ENCODE data around the gene GSG1L.

The GSG1L gene

GRCh38 chr16:27962197-27962596 lies 101.3 kb downstream of the GSG1L start:
- TF ChIP-seq, protein P1, sequence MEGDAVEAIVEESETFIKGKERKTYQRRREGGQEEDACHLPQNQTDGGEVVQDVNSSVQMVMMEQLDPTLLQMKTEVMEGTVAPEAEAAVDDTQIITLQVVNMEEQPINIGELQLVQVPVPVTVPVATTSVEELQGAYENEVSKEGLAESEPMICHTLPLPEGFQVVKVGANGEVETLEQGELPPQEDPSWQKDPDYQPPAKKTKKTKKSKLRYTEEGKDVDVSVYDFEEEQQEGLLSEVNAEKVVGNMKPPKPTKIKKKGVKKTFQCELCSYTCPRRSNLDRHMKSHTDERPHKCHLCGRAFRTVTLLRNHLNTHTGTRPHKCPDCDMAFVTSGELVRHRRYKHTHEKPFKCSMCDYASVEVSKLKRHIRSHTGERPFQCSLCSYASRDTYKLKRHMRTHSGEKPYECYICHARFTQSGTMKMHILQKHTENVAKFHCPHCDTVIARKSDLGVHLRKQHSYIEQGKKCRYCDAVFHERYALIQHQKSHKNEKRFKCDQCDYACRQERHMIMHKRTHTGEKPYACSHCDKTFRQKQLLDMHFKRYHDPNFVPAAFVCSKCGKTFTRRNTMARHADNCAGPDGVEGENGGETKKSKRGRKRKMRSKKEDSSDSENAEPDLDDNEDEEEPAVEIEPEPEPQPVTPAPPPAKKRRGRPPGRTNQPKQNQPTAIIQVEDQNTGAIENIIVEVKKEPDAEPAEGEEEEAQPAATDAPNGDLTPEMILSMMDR (IDR thresholded peaks at IDR 0.05; ENCODE audit: control insufficient read depth, insufficient read depth, low read depth, low read length, missing control alignments), result no peak
- H3K4me3 ChIP-seq (ENCODE audit: control insufficient read depth, low read depth, low read length), result no peak overlapping the region
- no peak for DNase-seq (ENCODE audit: low read depth)

- TF ChIP-seq, protein P1 (IDR thresholded peaks at IDR 0.05; ENCODE audit: control insufficient read depth, insufficient read depth, low read depth, low read length, missing control alignments), result no peak
- DNase-seq (ENCODE audit: low read depth), result no peak
- no peak overlapping the region for H3K4me3 ChIP-seq (ENCODE audit: control insufficient read depth, low read depth, low read length)
These were observed 102.3 kb downstream of the GSG1L start for GRCh38 chr16:27961296-27961620.

GRCh38 chr16:27960619-27961295 lies 102.8 kb downstream of the GSG1L start:
- no peak overlapping the region for H3K4me3 ChIP-seq (ENCODE audit: control insufficient read depth, low read depth, low read length)
- no peak for DNase-seq (ENCODE audit: low read depth)
- TF ChIP-seq, protein P1 (IDR thresholded peaks at IDR 0.05; ENCODE audit: control insufficient read depth, insufficient read depth, low read depth, low read length, missing control alignments), result no peak

DNA sequence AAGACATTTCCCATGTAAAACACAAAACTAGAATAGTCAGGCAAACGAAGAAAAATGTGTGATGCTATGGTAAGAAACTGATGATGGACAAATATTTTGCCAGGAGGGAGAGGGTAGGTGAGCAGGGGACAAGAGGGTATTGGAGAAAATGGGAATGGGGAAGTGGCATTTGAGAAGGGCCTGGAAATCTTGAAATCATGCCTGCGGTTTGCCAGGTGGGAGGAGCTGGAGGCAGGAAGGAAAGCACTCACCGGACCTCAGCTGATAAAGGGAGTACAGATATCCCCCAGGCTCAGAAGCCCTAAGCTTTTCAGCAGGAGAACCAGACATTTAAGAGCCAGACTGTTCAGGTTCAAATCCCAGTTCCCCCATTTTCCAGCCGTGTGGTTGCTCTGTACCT lies 103.6 kb downstream of the GSG1L start:
- DNase-seq (ENCODE audit: low read depth), result no peak
- TF ChIP-seq, protein P1 (IDR thresholded peaks at IDR 0.05; ENCODE audit: control insufficient read depth, insufficient read depth, low read depth, low read length, missing control alignments), result no peak
- H3K4me3 ChIP-seq (ENCODE audit: control insufficient read depth, low read depth, low read length), result no peak overlapping the region

DNA sequence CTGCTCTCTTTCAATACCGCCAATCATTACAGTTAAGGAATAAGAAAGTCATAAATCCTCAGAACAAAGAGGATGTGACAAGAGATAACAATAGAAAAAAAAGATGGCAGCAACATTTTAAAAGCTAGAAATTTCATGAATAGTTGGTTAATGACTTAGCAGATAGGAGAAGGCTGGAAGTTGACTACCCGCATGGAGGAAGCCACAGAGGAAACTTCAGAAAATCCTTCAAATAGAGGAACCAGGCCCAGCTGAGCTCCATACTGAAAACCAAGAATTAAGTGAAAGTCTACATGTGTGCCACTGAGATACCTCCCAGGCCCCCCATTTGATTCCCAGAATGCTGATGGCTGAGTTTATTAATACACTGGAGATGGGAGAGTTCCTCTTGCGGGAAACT lies 109.3 kb downstream of the GSG1L start:
- DNase-seq (ENCODE audit: low read depth), result no peak
- H3K4me3 ChIP-seq (ENCODE audit: control insufficient read depth, low read depth, low read length), result no peak overlapping the region
- TF ChIP-seq, protein P1 (IDR thresholded peaks at IDR 0.05; ENCODE audit: control insufficient read depth, insufficient read depth, low read depth, low read length, missing control alignments), result no peak

DNA sequence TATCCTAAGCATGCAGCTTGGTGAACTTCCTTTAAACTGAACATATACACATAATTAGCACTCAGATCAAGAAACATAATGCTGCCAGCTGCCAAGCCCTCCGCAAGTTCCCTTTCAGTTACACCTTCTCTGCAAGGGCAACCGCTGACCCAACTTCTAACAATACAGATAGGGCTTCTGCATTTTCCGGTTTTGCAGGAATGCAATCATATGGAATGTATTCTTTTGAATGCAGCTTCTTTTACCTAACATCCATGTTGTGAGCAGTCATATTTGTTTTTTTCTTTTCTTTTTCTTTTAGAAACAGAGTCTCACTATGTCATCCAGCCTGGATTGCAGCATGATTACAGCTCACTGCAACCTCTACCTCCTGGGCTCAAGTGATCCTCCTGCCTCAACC lies 110.7 kb downstream of the GSG1L start:
- DNase-seq (ENCODE audit: low read depth), result no peak
- no peak overlapping the region for H3K4me3 ChIP-seq (ENCODE audit: control insufficient read depth, low read depth, low read length)
- TF ChIP-seq, protein P1 (IDR thresholded peaks at IDR 0.05; ENCODE audit: control insufficient read depth, insufficient read depth, low read depth, low read length, missing control alignments), result no peak
